Germinal center (tissue), 1 donor: ENCODE data around the gene SLC35E2B.

Experiments used
- DNase-seq: peaks from one replicate; pipeline ENCODE4 v3.0.0; 2012; ENCODE audit warnings: mixed read lengths, low spot score

The SLC35E2B gene

GRCh38 chr1:1623631-1624442 lies 68.8 kb downstream of the SLC35E2B start:
- DNase-seq, result no peak

- no peak for DNase-seq
These were observed 69.4 kb downstream of the SLC35E2B start for GRCh38 chr1:1623181-1623630.

- DNase-seq, result no peak
These were observed 69.9 kb downstream of the SLC35E2B start for GRCh38 chr1:1622788-1623094.

GRCh38 chr1:1622010-1622787 lies 70.4 kb downstream of the SLC35E2B start:
- DNase-seq, result no peak

- DNase-seq, result no peak
These were observed 71.2 kb downstream of the SLC35E2B start for GRCh38 chr1:1621173-1622009.

GRCh38 chr1:1620433-1621139 lies 72.0 kb downstream of the SLC35E2B start:
- no peak for DNase-seq

- DNase-seq, result no peak
These were observed 72.7 kb downstream of the SLC35E2B start for GRCh38 chr1:1619917-1620361.

GRCh38 chr1:1618396-1619068 lies 74.1 kb downstream of the SLC35E2B start:
- DNase-seq, result no peak

- no peak for DNase-seq
These were observed 74.7 kb downstream of the SLC35E2B start for GRCh38 chr1:1617925-1618324.

GRCh38 chr1:1617516-1617915 lies 75.1 kb downstream of the SLC35E2B start:
- no peak for DNase-seq

- DNase-seq, result no peak
These were observed 75.8 kb downstream of the SLC35E2B start for GRCh38 chr1:1616838-1617237.

GRCh38 chr1:1616045-1616790 lies 76.4 kb downstream of the SLC35E2B start:
- DNase-seq, result peak; percentile 66

- DNase-seq, result peak; percentile 100
These were observed 77.1 kb downstream of the SLC35E2B start, which contains the start of gene MIB2 for GRCh38 chr1:1615256-1616044. MIB2 (plus strand) TSS chr1:1615500; CDS start chr1:1623453, 7,953 bp downstream.

- DNase-seq, result no peak
These were observed 77.7 kb downstream of the SLC35E2B start for GRCh38 chr1:1614954-1615255.

GRCh38 chr1:1614204-1614953 lies 78.2 kb downstream of the SLC35E2B start:
- no peak for DNase-seq

GRCh38 chr1:1613509-1614082 lies 79.0 kb downstream of the SLC35E2B start:
- no peak for DNase-seq

GRCh38 chr1:1612104-1612400 lies 80.5 kb downstream of the SLC35E2B start:
- DNase-seq, result no peak

- no peak for DNase-seq
These were observed 81.8 kb downstream of the SLC35E2B start for GRCh38 chr1:1610796-1611195.
